IPS DF 6.9 (cell line): Measurements from ENCODE around the gene TP53TG3C.
"Not testable (repeated sequence)": the region's sequence is repeated elsewhere in the genome, so short reads cannot be mapped to it uniquely, and the experiment has no call there.

ENCODE experiments used
- DNase-seq: peaks from one replicate; pipeline ENCODE4 v3.0.0-alpha.2; 2013; ENCODE audit warnings: low read depth, low spot score
- H3K27ac ChIP-seq: one replicate; pipeline ENCODE4 v1.5.1; 2013; ENCODE audit warnings: low read length, control low read depth
- H3K27me3 ChIP-seq: 2 replicates; pipeline ENCODE4 v1.6.1; 2013; ENCODE audit warnings: mild to moderate bottlenecking, low read length; ENCODE audit not compliant: control insufficient read depth, insufficient read depth
- H3K36me3 ChIP-seq: 2 replicates; pipeline ENCODE4 v1.6.1; 2013; ENCODE audit warnings: low read length; ENCODE audit not compliant: control insufficient read depth, insufficient read depth
- H3K4me1 ChIP-seq: 2 replicates; pipeline ENCODE4 v1.6.1; 2013; ENCODE audit warnings: low read length; ENCODE audit not compliant: control insufficient read depth, insufficient read depth
- H3K4me3 ChIP-seq: 2 replicates; pipeline ENCODE4 v1.5.1; 2013; ENCODE audit warnings: mild to moderate bottlenecking, low read length
- H3K9me3 ChIP-seq: 2 replicates; pipeline ENCODE4 v1.6.1; 2013; ENCODE audit warnings: low read length, inconsistent platforms; ENCODE audit not compliant: control insufficient read depth, insufficient read depth
- WGBS: extraction: QIAGEN DNeasy Blood & Tissue Kit; methylation state at CpG from one replicate; pipeline ENCODE4 v1.1.7; 2013; ENCODE audit warnings: mixed read lengths, missing lambda C conversion rate; ENCODE audit not compliant: insufficient read length, insufficient coverage; 5-methylcytosine and 5-hydroxymethylcytosine counted together

TP53TG3C gene

GRCh38 chr16:33193926-33194325 is at the start of gene TP53TG3C:
Gene TP53TG3C, plus strand, starts transcription at chr16:33194226. Its CDS starts 68 bp downstream, at chr16:33194294.
- not testable (repeated sequence) for H3K9me3 ChIP-seq, H3K27me3 ChIP-seq, H3K27ac ChIP-seq, DNase-seq, H3K4me1 ChIP-seq, H3K4me3 ChIP-seq, H3K36me3 ChIP-seq
- no CpG with 5 or more reads among the region's 25 CpGs for WGBS
